A549 (cell line): ENCODE measurements around the gene CCDC183. TPM values are rescaled to one million over a fixed set of nuclear protein-coding genes. Genes with fewer than 3 reads are reported as not detected.
"Not testable (repeated sequence)": the region's sequence is repeated elsewhere in the genome, so short reads cannot be mapped to it uniquely, and the experiment has no call there.

Source experiments
- ATAC-seq, 2 experiments: fragments of 200-7000 bp in 1 of 2; fragments of >200 bp in 1 of 2; cut with Nextera tagmentation in 1 of 2; cut with Tn5 transposase in 1 of 2; 3 replicates each; pipeline versions ENCODE4 v1.8.0 to v1.9.1; 2018 to 2020; ENCODE audit warnings: mild to moderate bottlenecking in 1 of 2, moderate library complexity in 1 of 2
- CTCF ChIA-PET: fragments of 300-600 bp; sonication (Branson Sonifier 250); formaldehyde crosslinking; extraction: SDS; loops from one replicate; lab custom pipeline; 2021; ENCODE audit warnings: antibody characterized with exemption, inconsistent platforms; lab: Yijun Ruan, JAX
- POLR2A ChIA-PET: fragments of 350-600 bp; formaldehyde crosslinking; extraction: SDS; loops from one replicate; lab custom pipeline; 2021; ENCODE audit warnings: antibody characterized with exemption, inconsistent platforms; lab: Yijun Ruan, JAX
- DNase-seq, 2 experiments: peaks; one replicate each; pipeline versions ENCODE4 v3.0.0 to v3.0.0-alpha.2; 2011 to 2016; ENCODE audit warnings: low read depth in 1 of 2, low spot score in 1 of 2
- FAIRE-seq: peaks from 2 replicates; lab custom pipeline; 2011; peaks lifted over from hg19 to GRCh38; lab: Jason Lieb, UNC
- H3K27ac ChIP-seq, 2 experiments: fragments of >200 bp; sonication (Bioruptor Twin); formaldehyde crosslinking; 3 replicates each; pipeline ENCODE4 v1.5.1; 2016 to 2017
- H3K4me1 ChIP-seq: fragments of >200 bp; sonication (Bioruptor Twin); formaldehyde crosslinking; 3 replicates; pipeline ENCODE4 v1.6.1; 2016
- H3K4me2 ChIP-seq: fragments of >200 bp; sonication (Bioruptor Twin); formaldehyde crosslinking; 3 replicates; pipeline ENCODE4 v1.6.1; 2016
- H3K4me3 ChIP-seq: fragments of >200 bp; sonication (Bioruptor Twin); formaldehyde crosslinking; 3 replicates; pipeline ENCODE4 v1.5.1; 2016
- H3K9me3 ChIP-seq: fragments of >200 bp; sonication (Bioruptor Twin); formaldehyde crosslinking; 3 replicates; pipeline ENCODE4 v1.6.1; 2016
- ATOH8 ChIP-seq: fragments of 250-450 bp; sonication (Bioruptor Pico); IDR thresholded peaks from 2 replicates; pipeline ENCODE4 v1.5.0; 2020; ENCODE audit warnings: low read depth, mild to moderate bottlenecking, moderate library complexity
- CBX8 ChIP-seq: fragments of 200-600 bp; sonication (generic); IDR thresholded peaks from 2 replicates; pipeline ENCODE4 v1.6.1; 2016
- CTCF ChIP-seq: fragments of >200 bp; sonication (Bioruptor Twin); formaldehyde crosslinking; IDR thresholded peaks from 3 replicates; pipeline ENCODE4 v1.5.1; 2016
- HMGXB4 ChIP-seq: fragments of 250-450 bp; sonication (Bioruptor Pico); IDR thresholded peaks from 2 replicates; pipeline ENCODE4 v1.5.0; 2021; ENCODE audit warnings: mild to moderate bottlenecking, moderate library complexity, borderline replicate concordance
- JUN ChIP-seq, 2 experiments: fragments of >200 bp; sonication (Bioruptor Twin); formaldehyde crosslinking; IDR thresholded peaks; 2 replicates in 1 of 2; 3 replicates in 1 of 2; pipeline ENCODE4 v1.6.1; 2016 to 2017
- MAX ChIP-seq: IDR thresholded peaks from 2 replicates; pipeline ENCODE4 v1.6.1; 2012
- MAZ ChIP-seq: fragments of 150-350 bp; IDR thresholded peaks from 2 replicates; pipeline ENCODE4 v1.6.1; 2014; ENCODE audit warnings: antibody characterized with exemption, low read depth, low read length, borderline replicate concordance
- RAD21 ChIP-seq, 2 experiments: fragments of >200 bp in 1 of 2; sonication (Bioruptor Twin) in 1 of 2; formaldehyde crosslinking in 1 of 2; IDR thresholded peaks in 1 of 2; conservative IDR thresholded peaks in 1 of 2; 2 replicates in 1 of 2; 3 replicates in 1 of 2; pipeline ENCODE4 v1.6.1; 2012 to 2018; ENCODE audit warnings: inconsistent platforms in 1 of 2
- RARB ChIP-seq: fragments of 250-450 bp; sonication (Bioruptor Pico); IDR thresholded peaks from 2 replicates; pipeline ENCODE4 v1.8.0; 2021; ENCODE audit warnings: mild to moderate bottlenecking, moderate library complexity
- SMC3 ChIP-seq: fragments of >200 bp; sonication (Bioruptor Twin); formaldehyde crosslinking; IDR thresholded peaks from 3 replicates; pipeline ENCODE4 v1.6.1; 2018; ENCODE audit warnings: inconsistent platforms
- ZSCAN20 ChIP-seq: fragments of 250-450 bp; sonication (Bioruptor Pico); IDR thresholded peaks from 2 replicates; pipeline ENCODE4 v1.8.0; 2022; ENCODE audit warnings: mild to moderate bottlenecking, moderate library complexity
- WGBS: methylation state at CpG from one replicate; pipeline ENCODE4 v1.1.6; 2017; ENCODE audit errors: missing lambda C conversion rate; 5-methylcytosine and 5-hydroxymethylcytosine counted together
- polyA plus RNA-seq, 4 experiments: library from polyadenylated mRNA; depleted of rRNA in 3 of 4; stranded (reverse); fragments of >200 nt; fragmentation: RNase III in 1 of 4; extraction: RNeasy Plus Mini Kit Qiagen cat#74134 plus additional on column Dnase treatment in 1 of 4; gene quantifications; 2 replicates in 3 of 4; 3 replicates in 1 of 4; pipeline ENCODE4 v1.2.3, GENCODE V29; 2011 to 2017

The CCDC183 gene
- polyA plus RNA-seq, 2 of the 4 experiments (the other 2 are of a cell fraction) = 0.90 to 1.4 TPM

GRCh38 chr9:136759001-136759400 is 37.1 kb upstream of the CCDC183 start (continued):
- TF ChIP-seq HMGXB4 (CRISPR knock-in tag) (no peak), RARB (CRISPR knock-in tag) (no peak)

- FAIRE-seq = no peak
- no peak for ATAC-seq
- TF ChIP-seq SMC3 (no peak), CBX8 (no peak), HMGXB4 (CRISPR knock-in tag) (no peak), JUN (IDR thresholded peaks at IDR 0.05) (no peak), ATOH8 (no peak)
- TF ChIP-seq, all 56 proteins: peak for 0
- Histone ChIP-seq H3K4me1 (peaks cover 12% of the 10 kb centered on the region), H3K9me3 (no peaks in the 10 kb centered on the region), H3K4me3 (no peak overlapping the region), H3K27ac (no peak overlapping the region), H3K4me2 (no peak overlapping the region)
- ChIA-PET POLR2A (no interaction called here), CTCF (interaction anchor here (0.7 to 28.0 kb wide), 15 partner anchors 13 to 270 kb away, joined by 3 to 625 read pairs (median 4); partner anchors contain the start of genes LCN10, LCN6 and TMEM141)
- WGBS = 84% methylated on average over 14 of the region's 27 CpGs
- no peak for DNase-seq
Measured at GRCh38 chr9:136759436-136760325, 36.5 kb upstream of the CCDC183 start.

GRCh38 chr9:136760424-136760823 is 35.7 kb upstream of the CCDC183 start:
- WGBS = 84% methylated on average over 24 of the region's 25 CpGs
- Histone ChIP-seq H3K27ac (peak overlapping the region in 1 of 2 experiments; percentile 63; a peak in 2 of 6 replicates), H3K4me3 (no peak overlapping the region), H3K4me2 (no peak overlapping the region), H3K4me1 (peaks cover 12% of the 10 kb centered on the region), H3K9me3 (no peaks in the 10 kb centered on the region)
- DNase-seq (no peak), ATAC-seq (peak in 1 of 2 experiments; percentile 3; a peak in 2 of 6 replicates), FAIRE-seq (no peak)
- POLR2A ChIA-PET = no interaction called here
- CTCF ChIA-PET = interaction anchor here (0.7 to 28.0 kb wide), 14 partner anchors 14 to 269 kb away, joined by 3 to 625 read pairs (median 4); partner anchors contain the start of genes LCN10, LCN6, RABL6 and TMEM141
- TF ChIP-seq ZSCAN20 (CRISPR knock-in tag) = no peak
- TF ChIP-seq MAZ = no peak

- FAIRE-seq (peak; percentile 96), DNase-seq (peak; percentile 63 to 81)
- H3K9me3 ChIP-seq, H3K4me3 ChIP-seq: not testable (repeated sequence)
- WGBS = 26% methylated on average over 20 of the region's 22 CpGs
- peak overlapping the region; percentile 64; the same call in 2 of the 3 replicates for H3K4me2 ChIP-seq
- TF ChIP-seq MAZ = 0 out of 2 replicates have a peak, but pooled peaks have one; percentile 16
- TF ChIP-seq CTCF = peak; percentile 58
- 0 out of 2 replicates have a peak, but pooled peaks have one; percentile 36 for TF ChIP-seq MAX
- TF ChIP-seq RAD21 (conservative IDR thresholded peaks at IDR 0.05 in 1 of 2, IDR thresholded peaks at IDR 0.05 in 1 of 2) = peak in 1 of 2 experiments; percentile 43; a peak in 2 of 5 replicates
- 0 out of 3 replicates have a peak, but pooled peaks have one; percentile 7 for TF ChIP-seq SMC3
- TF ChIP-seq, all 56 proteins: peak for 5; not testable (repeated sequence) for 51
- Histone ChIP-seq H3K27ac (peak overlapping the region; percentile 39 to 63; a peak in 3 of 6 replicates), H3K4me1 (peaks cover 12% of the 10 kb centered on the region)
- CTCF ChIA-PET = interaction anchor here (0.7 to 28.0 kb wide), 15 partner anchors 15 to 268 kb away, joined by 3 to 625 read pairs (median 4); partner anchors contain the start of genes LCN10, LCN6, RABL6 and TMEM141
- ATAC-seq = peak; percentile 80 to 82
- POLR2A ChIA-PET = not testable (repeated sequence)
Measured at GRCh38 chr9:136760834-136761544, 35.1 kb upstream of the CCDC183 start.
